DMS53 (cell line): Measurements from ENCODE around the gene GALNT3.

Experiments
- DNase-seq: peaks from one replicate; lab custom pipeline; 2025; lab: John Stamatoyannopoulos, UW

GALNT3 gene

GRCh38 chr2:165796129-165796528 lies 2.1 kb upstream of the GALNT3 start:
- no peak for DNase-seq

- DNase-seq, result no peak
These were observed 964 bp upstream of the GALNT3 start for GRCh38 chr2:165795011-165795410.

- peak; percentile 81 for DNase-seq
These were observed 485 bp upstream of the GALNT3 start for GRCh38 chr2:165794536-165794928.

- peak; percentile 79 for DNase-seq
These were observed 777 bp downstream of the GALNT3 start for GRCh38 chr2:165793161-165793778.

GRCh38 chr2:165792104-165792454 lies 2.0 kb downstream of the GALNT3 start:
- DNase-seq, result peak; percentile 38

GRCh38 chr2:165791421-165792103 lies 2.5 kb downstream of the GALNT3 start:
- no peak for DNase-seq

- DNase-seq, result no peak
These were observed 3.6 kb downstream of the GALNT3 start for GRCh38 chr2:165790466-165790865.

GRCh38 chr2:165787334-165787733 lies 6.7 kb downstream of the GALNT3 start:
- no peak for DNase-seq

- no peak for DNase-seq
These were observed 14.3 kb downstream of the GALNT3 start for GRCh38 chr2:165779706-165780105.

GRCh38 chr2:165778653-165779451 lies 15.2 kb downstream of the GALNT3 start:
- DNase-seq, result peak; percentile 86

GRCh38 chr2:165778187-165778556 lies 15.9 kb downstream of the GALNT3 start:
- peak; percentile 79 for DNase-seq

GRCh38 chr2:165777522-165778186 lies 16.4 kb downstream of the GALNT3 start:
- DNase-seq, result peak; percentile 55

- no peak for DNase-seq
These were observed 17.3 kb downstream of the GALNT3 start for GRCh38 chr2:165776796-165777195.

GRCh38 chr2:165776013-165776412 lies 18.0 kb downstream of the GALNT3 start:
- no peak for DNase-seq

GRCh38 chr2:165773684-165774083 lies 20.4 kb downstream of the GALNT3 start:
- DNase-seq, result no peak

GRCh38 chr2:165772183-165772582 lies 21.9 kb downstream of the GALNT3 start:
- DNase-seq, result no peak

GRCh38 chr2:165766326-165766927 lies 27.6 kb downstream of the GALNT3 start:
- DNase-seq, result peak; percentile 81

GRCh38 chr2:165762723-165763122 lies 31.3 kb downstream of the GALNT3 start:
- DNase-seq, result no peak

GRCh38 chr2:165757906-165758675 lies 36.0 kb downstream of the GALNT3 start:
- no peak for DNase-seq

- no peak for DNase-seq
These were observed 47.5 kb downstream of the GALNT3 start for GRCh38 chr2:165746501-165746900.

GRCh38 chr2:165745916-165746315 lies 48.1 kb downstream of the GALNT3 start:
- DNase-seq, result no peak
